ENCODE data around the gene DCDC2C. TPM values are rescaled to one million over a fixed set of nuclear protein-coding genes. Genes with fewer than 3 reads are reported as not detected.

DCDC2C gene
- polyA plus RNA-seq, 2 of the 4 experiments (the other 2 are of a cell fraction): not detected

DNA sequence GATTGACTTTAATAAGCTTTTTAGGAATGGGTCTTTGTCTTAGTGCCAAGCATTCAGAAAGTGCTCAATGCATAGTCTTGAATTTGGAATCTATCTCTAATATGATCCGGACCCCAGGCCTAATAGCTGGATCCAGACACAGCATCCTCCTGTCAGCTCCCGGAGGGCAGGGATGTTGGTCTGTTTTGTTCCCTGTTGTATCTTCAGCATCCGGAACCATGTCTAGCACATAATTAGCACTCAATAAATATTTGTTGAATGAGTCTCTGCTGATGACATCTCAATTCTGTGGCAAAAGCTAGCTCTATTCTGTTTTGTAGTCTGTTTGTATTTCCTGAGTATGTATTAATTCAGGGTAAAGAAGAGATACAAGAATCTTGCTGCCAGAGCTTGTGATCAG lies 169.1 kb downstream of the DCDC2C start:
- WGBS (ENCODE audit: missing lambda C conversion rate): 45% methylated on average over 3 of the region's 3 CpGs
- Histone ChIP-seq H3K27ac (no peak overlapping the region), H3K4me2 (no peak overlapping the region), H3K9me3 (no peaks in the 10 kb centered on the region), H3K4me3 (no peak overlapping the region), H3K4me1 (no peaks in the 10 kb centered on the region)
- ChIA-PET CTCF (no interaction called here), POLR2A (no interaction called here)
- DNase-seq (ENCODE audit: low read depth in 1 of 2, low spot score in 1 of 2): no peak
- FAIRE-seq: no peak
- no peak for TF ChIP-seq ELK1 (IDR thresholded peaks at IDR 0.05; ENCODE audit: low read depth, low read length)
- no peak for TF ChIP-seq EP300 (IDR thresholded peaks at IDR 0.05)
- TF ChIP-seq EHMT2 (IDR thresholded peaks at IDR 0.05; ENCODE audit: low read depth): no peak
- no peak for TF ChIP-seq RNF2 (IDR thresholded peaks at IDR 0.05; ENCODE audit: borderline replicate concordance, low read depth)
- TF ChIP-seq HOXB13 (CRISPR knock-in tag; IDR thresholded peaks at IDR 0.05; ENCODE audit: low read depth): no peak
- TF ChIP-seq HMGXB4 (CRISPR knock-in tag; IDR thresholded peaks at IDR 0.05; ENCODE audit: borderline replicate concordance): no peak
- no peak for TF ChIP-seq GATA3 (IDR thresholded peaks at IDR 0.05; ENCODE audit: borderline replicate concordance)
- no peak for TF ChIP-seq NR3C1 (IDR thresholded peaks at IDR 0.05)
- TF ChIP-seq FOSL2 (IDR thresholded peaks at IDR 0.05): no peak
- no peak for TF ChIP-seq FOSL2 (CRISPR knock-in tag; IDR thresholded peaks at IDR 0.05)
- no peak for TF ChIP-seq HEYL (CRISPR knock-in tag; IDR thresholded peaks at IDR 0.05)
- TF ChIP-seq ZNF302 (CRISPR knock-in tag; IDR thresholded peaks at IDR 0.05): no peak
- TF ChIP-seq HOXB5 (CRISPR knock-in tag; IDR thresholded peaks at IDR 0.05): no peak
- no peak for TF ChIP-seq MAZ (IDR thresholded peaks at IDR 0.05; ENCODE audit: borderline replicate concordance, low read depth, low read length)
- TF ChIP-seq HOXA7 (CRISPR knock-in tag; IDR thresholded peaks at IDR 0.05): no peak
- no peak for TF ChIP-seq JUNB (IDR thresholded peaks at IDR 0.05)
- TF ChIP-seq CBX2 (IDR thresholded peaks at IDR 0.05; ENCODE audit: borderline replicate concordance, low read depth): no peak
- ATAC-seq: no peak

GRCh38 chr2:3873899-3874298 lies 170.5 kb downstream of the DCDC2C start:
- H3K9me3 ChIP-seq: no peaks in the 10 kb centered on the region
- ChIA-PET POLR2A (no interaction called here), CTCF (no interaction called here)
- FAIRE-seq (no peak), DNase-seq (ENCODE audit: low read depth in 1 of 2, low spot score in 1 of 2) (no peak), ATAC-seq (no peak)
- H3K4me2 ChIP-seq: no peak overlapping the region
- no peak overlapping the region for H3K27ac ChIP-seq
- TF ChIP-seq RAD21 (conservative IDR thresholded peaks at IDR 0.05 in 1 of 2, IDR thresholded peaks at IDR 0.05 in 1 of 2): no peak
- TF ChIP-seq MAFK (IDR thresholded peaks at IDR 0.05; ENCODE audit: partially characterized antibody): peak; percentile 54
- no peak overlapping the region for H3K4me3 ChIP-seq
- 4% methylated on average over 2 of the region's 2 CpGs for WGBS (ENCODE audit: missing lambda C conversion rate)
- no peaks in the 10 kb centered on the region for H3K4me1 ChIP-seq

DNA sequence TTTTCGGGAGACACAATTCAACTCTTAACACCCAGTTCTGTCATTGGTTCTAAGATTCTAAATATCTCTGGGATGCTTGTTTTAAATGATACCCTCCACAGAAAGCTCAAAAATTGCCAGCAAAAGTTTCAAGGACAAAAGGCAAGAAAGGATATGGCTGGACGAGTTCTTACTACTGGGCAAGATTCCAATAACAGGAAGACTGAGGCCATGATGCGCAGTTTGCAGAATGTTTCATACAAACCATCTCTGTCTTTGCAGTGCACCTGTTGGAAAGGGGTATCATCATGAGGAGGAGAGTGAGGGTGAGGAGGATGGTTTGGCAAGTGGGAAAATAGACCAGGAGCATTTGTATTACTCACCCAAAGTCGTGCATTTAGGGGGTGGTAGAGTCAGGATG lies 172.8 kb downstream of the DCDC2C start:
- no peaks in the 10 kb centered on the region for H3K4me1 ChIP-seq
- ChIA-PET CTCF (no interaction called here), POLR2A (no interaction called here)
- H3K4me3 ChIP-seq: no peak overlapping the region
- TF ChIP-seq, protein P1, sequence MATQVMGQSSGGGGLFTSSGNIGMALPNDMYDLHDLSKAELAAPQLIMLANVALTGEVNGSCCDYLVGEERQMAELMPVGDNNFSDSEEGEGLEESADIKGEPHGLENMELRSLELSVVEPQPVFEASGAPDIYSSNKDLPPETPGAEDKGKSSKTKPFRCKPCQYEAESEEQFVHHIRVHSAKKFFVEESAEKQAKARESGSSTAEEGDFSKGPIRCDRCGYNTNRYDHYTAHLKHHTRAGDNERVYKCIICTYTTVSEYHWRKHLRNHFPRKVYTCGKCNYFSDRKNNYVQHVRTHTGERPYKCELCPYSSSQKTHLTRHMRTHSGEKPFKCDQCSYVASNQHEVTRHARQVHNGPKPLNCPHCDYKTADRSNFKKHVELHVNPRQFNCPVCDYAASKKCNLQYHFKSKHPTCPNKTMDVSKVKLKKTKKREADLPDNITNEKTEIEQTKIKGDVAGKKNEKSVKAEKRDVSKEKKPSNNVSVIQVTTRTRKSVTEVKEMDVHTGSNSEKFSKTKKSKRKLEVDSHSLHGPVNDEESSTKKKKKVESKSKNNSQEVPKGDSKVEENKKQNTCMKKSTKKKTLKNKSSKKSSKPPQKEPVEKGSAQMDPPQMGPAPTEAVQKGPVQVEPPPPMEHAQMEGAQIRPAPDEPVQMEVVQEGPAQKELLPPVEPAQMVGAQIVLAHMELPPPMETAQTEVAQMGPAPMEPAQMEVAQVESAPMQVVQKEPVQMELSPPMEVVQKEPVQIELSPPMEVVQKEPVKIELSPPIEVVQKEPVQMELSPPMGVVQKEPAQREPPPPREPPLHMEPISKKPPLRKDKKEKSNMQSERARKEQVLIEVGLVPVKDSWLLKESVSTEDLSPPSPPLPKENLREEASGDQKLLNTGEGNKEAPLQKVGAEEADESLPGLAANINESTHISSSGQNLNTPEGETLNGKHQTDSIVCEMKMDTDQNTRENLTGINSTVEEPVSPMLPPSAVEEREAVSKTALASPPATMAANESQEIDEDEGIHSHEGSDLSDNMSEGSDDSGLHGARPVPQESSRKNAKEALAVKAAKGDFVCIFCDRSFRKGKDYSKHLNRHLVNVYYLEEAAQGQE (IDR thresholded peaks at IDR 0.05): no peak
- TF ChIP-seq EHMT2 (IDR thresholded peaks at IDR 0.05; ENCODE audit: low read depth): no peak
- TF ChIP-seq CHD4 (IDR thresholded peaks at IDR 0.05; ENCODE audit: borderline replicate concordance): no peak
- TF ChIP-seq HOXB13 (CRISPR knock-in tag; IDR thresholded peaks at IDR 0.05; ENCODE audit: low read depth): no peak
- TF ChIP-seq POLR2AphosphoS2 (conservative IDR thresholded peaks at IDR 0.05; ENCODE audit: low read length): no peak
- TF ChIP-seq NFE2L2 (conservative IDR thresholded peaks at IDR 0.05; ENCODE audit: low read length): no peak
- no peak for TF ChIP-seq SMC3 (IDR thresholded peaks at IDR 0.05)
- TF ChIP-seq RAD21 (conservative IDR thresholded peaks at IDR 0.05 in 1 of 2, IDR thresholded peaks at IDR 0.05 in 1 of 2): no peak
- no peak for TF ChIP-seq RNF2 (IDR thresholded peaks at IDR 0.05; ENCODE audit: borderline replicate concordance, low read depth)
- no peak for TF ChIP-seq EP300 (IDR thresholded peaks at IDR 0.05)
- TF ChIP-seq CEBPB (IDR thresholded peaks at IDR 0.05): no peak
- TF ChIP-seq SREBF2 (IDR thresholded peaks at IDR 0.05): no peak
- TF ChIP-seq HEYL (CRISPR knock-in tag; IDR thresholded peaks at IDR 0.05): no peak
- TF ChIP-seq ZNF302 (CRISPR knock-in tag; IDR thresholded peaks at IDR 0.05): no peak
- no peak for TF ChIP-seq MAX (IDR thresholded peaks at IDR 0.05)
- ATAC-seq: no peak
- H3K9me3 ChIP-seq: no peaks in the 10 kb centered on the region
- 37% methylated on average over 4 of the region's 4 CpGs for WGBS (ENCODE audit: missing lambda C conversion rate)
- DNase-seq (ENCODE audit: low read depth in 1 of 2, low spot score in 1 of 2): no peak
- H3K4me2 ChIP-seq: no peak overlapping the region
- no peak overlapping the region for H3K27ac ChIP-seq
- FAIRE-seq: no peak

All from A549 (cell line).